Pulmonary artery endothelial cell (primary cell): ENCODE data around the gene PTGIR. TPM values are rescaled to one million over a fixed set of nuclear protein-coding genes. Genes with fewer than 3 reads are reported as not detected.

Source experiments
- DNase-seq: peaks from one replicate; pipeline ENCODE4 v3.0.0-alpha.2; 2011; ENCODE audit warnings: low read depth, low spot score
- total RNA-seq: library from RNA; depleted of rRNA; stranded (reverse); fragments of >200 nt; gene quantifications from 2 replicates; pipeline ENCODE4 v1.2.3, GENCODE V29; 2014

PTGIR gene
- total RNA-seq = 7.9 and 8.5 TPM in 2 replicates

GRCh38 chr19:46624958-46625661 is at the start of gene PTGIR:
TSS of gene PTGIR (minus strand) at chr19:46625089. CDS start at chr19:46624225, 864 bp downstream.
- DNase-seq = no peak

GRCh38 chr19:46670813-46671212 is 45.9 kb upstream of the PTGIR start:
- DNase-seq = no peak

- DNase-seq = no peak
Observed at GRCh38 chr19:46668662-46669061, 43.8 kb upstream of the PTGIR start.

- DNase-seq = no peak
Observed at GRCh38 chr19:46665072-46665471, 40.2 kb upstream of the PTGIR start.

GRCh38 chr19:46661735-46662592 is 37.1 kb upstream of the PTGIR start:
- DNase-seq = peak; percentile 76

- peak; percentile 98 for DNase-seq
Observed at GRCh38 chr19:46661020-46661731, 36.3 kb upstream of the PTGIR start, which contains the start of gene DACT3. TSS of gene DACT3 (minus strand) at chr19:46661182. CDS start at chr19:46661064, 118 bp downstream.

- DNase-seq = no peak
Observed at GRCh38 chr19:46660551-46661019, 35.7 kb upstream of the PTGIR start.

- DNase-seq = no peak
Observed at GRCh38 chr19:46660008-46660517, 35.2 kb upstream of the PTGIR start.

- DNase-seq = no peak
Observed at GRCh38 chr19:46659151-46660007, 34.5 kb upstream of the PTGIR start.

- DNase-seq = no peak
Observed at GRCh38 chr19:46656541-46656940, 31.7 kb upstream of the PTGIR start.

GRCh38 chr19:46654621-46655152 is 29.8 kb upstream of the PTGIR start:
- DNase-seq = no peak

- DNase-seq = no peak
Observed at GRCh38 chr19:46650445-46650844, 25.6 kb upstream of the PTGIR start.

- DNase-seq = no peak
Observed at GRCh38 chr19:46648961-46649960, 24.4 kb upstream of the PTGIR start.

- DNase-seq = no peak
Observed at GRCh38 chr19:46648060-46648960, 23.4 kb upstream of the PTGIR start.

GRCh38 chr19:46646402-46646801 is 21.5 kb upstream of the PTGIR start:
- no peak for DNase-seq

GRCh38 chr19:46644720-46645119 is 19.8 kb upstream of the PTGIR start:
- no peak for DNase-seq

GRCh38 chr19:46640656-46641055 is 15.8 kb upstream of the PTGIR start:
- DNase-seq = no peak
